ENCODE results near the gene CYB561. TPM values are rescaled to one million over a fixed set of nuclear protein-coding genes. Genes with fewer than 3 reads are reported as not detected.

Gene CYB561
- total RNA-seq, 6 experiments from 2014 or later = 7.4 to 21.9 (median 11.4) TPM

GRCh38 chr17:63382826-63383225 is 63.3 kb downstream of the CYB561 start:
- ATAC-seq (no peak), DNase-seq (no peak)
- TF ChIP-seq CTCF (IDR thresholded peaks at IDR 0.05) (no peak), POLR2A (IDR thresholded peaks at IDR 0.05) (no peak)
- H3K36me3 ChIP-seq = no peaks in the 10 kb centered on the region
- intact Hi-C loops (cut with DNase I) = no loop called here
- no peaks in the 10 kb centered on the region for H3K27me3 ChIP-seq
- H3K27ac ChIP-seq = no peak overlapping the region
- no peaks in the 10 kb centered on the region for H3K9me3 ChIP-seq
- no peak overlapping the region for H3K4me3 ChIP-seq
- H3K4me1 ChIP-seq = no peaks in the 10 kb centered on the region

Small RNA genes lying within 50 kb of the gene (small RNA-seq; reads per million reads assigned to genes)
- 0 reads per million in 2 experiments for gene AC005828.6

Other genes starting within 250 kb of the CYB561 start
- gene ACE, start 30.8 kb upstream of the CYB561 start, total RNA-seq = 1 to 10 TPM in 5 of 6 experiments, under 1 TPM in 1; 0.75 to 9.4 (median 5.1) TPM
- not detected for gene KCNH6, start 77.1 kb upstream of the CYB561 start, total RNA-seq
- gene DCAF7, start 104.2 kb upstream of the CYB561 start, total RNA-seq = 10 to 100 TPM; 14.9 to 31.0 (median 26.7) TPM
- gene TACO1, start 154.6 kb upstream of the CYB561 start, total RNA-seq = 10 to 100 TPM; 30.6 to 46.7 (median 35.5) TPM
- 10 to 100 TPM; 10.6 to 15.8 (median 13.0) TPM for gene MAP3K3, start 176.1 kb upstream of the CYB561 start, total RNA-seq

Measured in right lobe of liver (tissue), 6 donors.